Measurements from ENCODE around the gene ANKRD33. TPM values are rescaled to one million over a fixed set of nuclear protein-coding genes. Genes with fewer than 3 reads are reported as not detected.
"Not testable (repeated sequence)": the region's sequence is repeated elsewhere in the genome, so short reads cannot be mapped to it uniquely, and the experiment has no call there.

Gene ANKRD33
- total RNA-seq, 2 donors from 2014 or later = 0.46 TPM; not detected in 1

DNA sequence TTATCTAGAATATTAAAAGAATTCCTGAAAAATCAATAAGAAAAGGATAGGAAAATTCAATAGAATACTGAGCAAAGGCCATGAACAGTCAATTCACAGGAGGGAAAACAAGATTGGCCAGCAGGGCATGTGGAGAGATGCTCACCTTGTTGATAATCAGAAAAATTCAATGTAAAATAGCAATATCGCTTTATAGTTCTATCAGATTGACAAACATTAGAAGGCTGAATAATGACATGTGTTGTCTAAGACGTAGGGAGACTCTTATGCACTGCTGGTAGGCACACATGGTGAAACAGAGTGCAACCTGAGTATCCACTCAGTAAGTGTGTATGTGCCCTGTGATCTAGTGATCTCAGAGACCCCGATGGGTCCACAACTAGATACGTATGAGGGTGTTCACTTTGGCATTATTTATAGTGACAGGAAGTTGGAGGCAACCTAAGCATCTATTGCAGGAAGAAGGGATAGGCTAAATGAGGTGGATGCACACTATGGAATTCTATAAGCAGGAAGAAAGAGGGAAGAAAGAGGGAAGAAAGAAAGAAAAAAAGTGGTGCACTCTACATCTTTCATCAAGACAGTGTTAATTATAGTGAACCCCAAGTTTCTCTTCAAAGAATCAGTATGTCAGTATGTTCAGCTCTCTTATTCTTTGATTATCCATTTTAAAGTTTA is 3.8 kb upstream of the ANKRD33 start:
- H3K9me3 ChIP-seq (ENCODE audit: control insufficient read depth, low read length) = no peaks in the 10 kb centered on the region
- H3K9ac ChIP-seq (ENCODE audit: extremely low read depth, low read length, poor library complexity, severe bottlenecking) = no peak overlapping the region
- no peaks in the 10 kb centered on the region for H3K36me3 ChIP-seq (ENCODE audit: control insufficient read depth, insufficient read depth, low read length)
- Mint-ChIP-seq H3K27ac (no peak overlapping the region), H3K9me3 (no peaks in the 10 kb centered on the region), H3K36me3 (ENCODE audit: low read depth) (no peaks in the 10 kb centered on the region), H3K4me3 (no peak overlapping the region), H3K27me3 (ENCODE audit: insufficient read depth) (peaks cover 26% of the 10 kb centered on the region), H3K4me1 (peaks cover 1% of the 10 kb centered on the region)
- H3K4me1 ChIP-seq (ENCODE audit: control insufficient read depth, insufficient read depth, low read length) = no peaks in the 10 kb centered on the region
- H3K27ac ChIP-seq (ENCODE audit: low read depth, low read length) = no peak overlapping the region
- no peak for DNase-seq
- peaks cover 7% of the 10 kb centered on the region for H3K27me3 ChIP-seq (ENCODE audit: control insufficient read depth, insufficient read depth, low read length, poor library complexity, severe bottlenecking)
- H3K4me3 ChIP-seq (ENCODE audit: low read length) = no peak overlapping the region
- WGBS, 2 experiments (ENCODE audit: insufficient coverage in 1 of 2, insufficient read length in 1 of 2) = 87 to 91% methylated on average over 4 of the region's 4 CpGs
- TF ChIP-seq, protein P1, sequence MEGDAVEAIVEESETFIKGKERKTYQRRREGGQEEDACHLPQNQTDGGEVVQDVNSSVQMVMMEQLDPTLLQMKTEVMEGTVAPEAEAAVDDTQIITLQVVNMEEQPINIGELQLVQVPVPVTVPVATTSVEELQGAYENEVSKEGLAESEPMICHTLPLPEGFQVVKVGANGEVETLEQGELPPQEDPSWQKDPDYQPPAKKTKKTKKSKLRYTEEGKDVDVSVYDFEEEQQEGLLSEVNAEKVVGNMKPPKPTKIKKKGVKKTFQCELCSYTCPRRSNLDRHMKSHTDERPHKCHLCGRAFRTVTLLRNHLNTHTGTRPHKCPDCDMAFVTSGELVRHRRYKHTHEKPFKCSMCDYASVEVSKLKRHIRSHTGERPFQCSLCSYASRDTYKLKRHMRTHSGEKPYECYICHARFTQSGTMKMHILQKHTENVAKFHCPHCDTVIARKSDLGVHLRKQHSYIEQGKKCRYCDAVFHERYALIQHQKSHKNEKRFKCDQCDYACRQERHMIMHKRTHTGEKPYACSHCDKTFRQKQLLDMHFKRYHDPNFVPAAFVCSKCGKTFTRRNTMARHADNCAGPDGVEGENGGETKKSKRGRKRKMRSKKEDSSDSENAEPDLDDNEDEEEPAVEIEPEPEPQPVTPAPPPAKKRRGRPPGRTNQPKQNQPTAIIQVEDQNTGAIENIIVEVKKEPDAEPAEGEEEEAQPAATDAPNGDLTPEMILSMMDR (conservative IDR thresholded peaks at IDR 0.05) = no peak

DNA sequence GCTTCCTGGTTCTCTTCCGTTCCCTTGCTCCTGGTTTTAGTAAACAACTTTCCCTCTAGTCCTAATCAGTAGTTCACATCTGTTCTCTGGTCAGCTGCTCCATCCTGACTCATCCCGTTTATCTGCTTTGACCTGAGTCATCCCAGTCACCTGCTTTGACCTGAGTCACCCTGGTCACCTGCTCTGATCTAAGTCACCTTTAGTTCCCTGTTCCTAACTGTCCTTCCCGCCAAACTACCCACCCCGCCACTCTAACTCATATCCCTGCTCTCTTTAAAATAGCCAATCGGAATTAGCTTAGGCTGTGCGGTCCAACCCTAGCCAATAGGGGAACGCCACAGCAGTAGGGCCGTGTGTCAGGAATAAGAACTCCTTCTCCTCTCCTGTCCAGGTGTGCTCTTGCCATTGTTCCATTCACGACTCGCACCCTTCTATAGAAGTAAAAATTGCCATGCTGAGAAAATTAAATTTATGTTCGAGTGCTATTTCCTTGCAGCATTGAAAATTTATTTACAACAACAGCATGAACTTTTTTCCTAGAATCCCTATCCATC is 3.1 kb upstream of the ANKRD33 start:
- no peak overlapping the region for H3K27ac Mint-ChIP-seq
- no peaks in the 10 kb centered on the region for H3K9me3 Mint-ChIP-seq
- H3K4me3 Mint-ChIP-seq = no peak overlapping the region
- no peaks in the 10 kb centered on the region for H3K4me1 ChIP-seq (ENCODE audit: control insufficient read depth, insufficient read depth, low read length)
- peak; percentile 79 for DNase-seq
- H3K27ac ChIP-seq (ENCODE audit: low read depth, low read length) = no peak overlapping the region
- peaks cover 30% of the 10 kb centered on the region for H3K27me3 Mint-ChIP-seq (ENCODE audit: insufficient read depth)
- TF ChIP-seq, protein P1 (conservative IDR thresholded peaks at IDR 0.05) = no peak
- H3K36me3 ChIP-seq (ENCODE audit: control insufficient read depth, insufficient read depth, low read length) = no peaks in the 10 kb centered on the region
- 90 to 94% methylated on average over 7 to 11 of the region's 11 CpGs for WGBS, 2 experiments (ENCODE audit: insufficient coverage in 1 of 2, insufficient read length in 1 of 2)
- peaks cover 1% of the 10 kb centered on the region for H3K4me1 Mint-ChIP-seq
- no peaks in the 10 kb centered on the region for H3K9me3 ChIP-seq (ENCODE audit: control insufficient read depth, low read length)
- H3K9ac ChIP-seq (ENCODE audit: extremely low read depth, low read length, poor library complexity, severe bottlenecking) = no peak overlapping the region
- no peak overlapping the region for H3K4me3 ChIP-seq (ENCODE audit: low read length)
- peaks cover 7% of the 10 kb centered on the region for H3K27me3 ChIP-seq (ENCODE audit: control insufficient read depth, insufficient read depth, low read length, poor library complexity, severe bottlenecking)
- H3K36me3 Mint-ChIP-seq (ENCODE audit: low read depth) = no peaks in the 10 kb centered on the region

DNA sequence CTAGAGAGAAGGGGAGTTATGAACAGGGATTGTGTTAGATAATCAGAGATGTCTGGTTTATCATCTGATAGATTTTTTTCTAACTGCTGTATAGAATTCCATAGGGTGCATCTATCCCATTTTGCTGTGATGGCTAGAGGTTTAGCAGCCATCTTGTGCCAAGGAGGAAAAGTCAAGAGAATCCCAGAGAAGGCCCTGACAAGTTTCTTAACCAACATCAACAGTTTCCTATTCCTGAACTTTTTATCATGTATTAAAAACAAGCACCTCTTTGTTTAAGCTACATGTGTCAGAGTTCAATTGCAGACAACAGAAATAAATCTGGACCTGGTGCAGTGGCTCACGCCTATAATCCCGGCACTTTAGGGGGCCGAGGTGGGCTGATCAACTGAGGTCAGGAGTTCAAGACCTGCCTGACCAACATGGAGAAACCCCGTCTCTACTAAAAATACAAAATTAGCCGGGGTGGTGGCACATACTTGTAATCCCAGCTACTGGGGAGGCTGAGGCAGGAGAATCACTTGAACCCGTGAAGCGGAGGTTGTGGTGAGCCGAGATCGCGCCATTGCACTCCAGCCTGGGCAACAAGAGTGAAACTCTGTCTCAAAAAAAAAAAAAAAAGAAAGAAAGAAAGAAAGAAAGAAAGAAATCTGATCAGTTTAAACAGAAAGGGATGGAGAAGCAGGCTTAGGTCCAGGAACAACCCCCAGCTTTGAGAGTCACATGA is 2.4 kb upstream of the ANKRD33 start:
- not testable (repeated sequence) for H3K9me3 Mint-ChIP-seq; H3K36me3 Mint-ChIP-seq (ENCODE audit: low read depth); H3K27ac Mint-ChIP-seq; H3K9ac ChIP-seq (ENCODE audit: extremely low read depth, low read length, poor library complexity, severe bottlenecking); H3K36me3 ChIP-seq (ENCODE audit: control insufficient read depth, insufficient read depth, low read length); H3K4me1 Mint-ChIP-seq; H3K4me3 Mint-ChIP-seq; H3K9me3 ChIP-seq (ENCODE audit: control insufficient read depth, low read length); H3K4me3 ChIP-seq (ENCODE audit: low read length); H3K27me3 ChIP-seq (ENCODE audit: control insufficient read depth, insufficient read depth, low read length, poor library complexity, severe bottlenecking); DNase-seq; H3K27ac ChIP-seq (ENCODE audit: low read depth, low read length); H3K4me1 ChIP-seq (ENCODE audit: control insufficient read depth, insufficient read depth, low read length)
- H3K27me3 Mint-ChIP-seq (ENCODE audit: insufficient read depth) = peaks cover 31% of the 10 kb centered on the region
- WGBS, 2 experiments (ENCODE audit: insufficient coverage in 1 of 2, insufficient read length in 1 of 2) = 91 to 95% methylated on average over 10 of the region's 10 CpGs
